ENCODE data around the gene SLC26A8. TPM values are rescaled to one million over a fixed set of nuclear protein-coding genes. Genes with fewer than 3 reads are reported as not detected.
"Not testable (repeated sequence)": the region's sequence is repeated elsewhere in the genome, so short reads cannot be mapped to it uniquely, and the experiment has no call there.

SLC26A8 gene
- total RNA-seq, 1 experiment from 2014 or later, result not detected

DNA sequence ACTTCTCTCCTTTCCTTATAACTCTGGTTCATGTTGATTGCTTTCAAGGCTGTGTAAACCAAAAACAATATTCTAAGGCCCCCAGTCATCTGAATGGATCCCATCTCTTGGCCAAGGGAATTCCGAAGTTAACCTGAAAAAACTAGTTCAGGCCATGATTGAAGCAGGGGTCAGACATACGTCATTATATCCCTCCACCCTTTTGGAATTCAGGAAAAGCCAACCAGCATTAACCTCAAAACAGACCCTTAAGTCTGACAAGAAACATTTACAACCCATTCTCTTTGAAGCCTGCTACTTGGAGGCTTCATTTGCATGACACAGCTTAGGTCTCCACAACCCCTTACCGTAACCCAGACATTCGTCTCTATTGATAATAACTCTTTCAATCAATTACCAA lies 39.7 kb downstream of the SLC26A8 start:
- no peak overlapping the region for H3K4me3 ChIP-seq
- no peaks in the 10 kb centered on the region for H3F3A ChIP-seq (ENCODE audit: insufficient read depth, low read depth)
- H3K79me2 ChIP-seq (ENCODE audit: low read depth), result no peaks in the 10 kb centered on the region
- BruUV-seq (replicated peaks), result no TSS peak
- no peaks in the 10 kb centered on the region for H3K9me2 ChIP-seq (ENCODE audit: insufficient read depth)
- H3K4me1 ChIP-seq (replicated peaks; ENCODE audit: insufficient read depth), result no peaks in the 10 kb centered on the region
- no peak for TF ChIP-seq EZH2 (IDR thresholded peaks at IDR 0.05; ENCODE audit: low read depth)
- TF ChIP-seq, protein P1, sequence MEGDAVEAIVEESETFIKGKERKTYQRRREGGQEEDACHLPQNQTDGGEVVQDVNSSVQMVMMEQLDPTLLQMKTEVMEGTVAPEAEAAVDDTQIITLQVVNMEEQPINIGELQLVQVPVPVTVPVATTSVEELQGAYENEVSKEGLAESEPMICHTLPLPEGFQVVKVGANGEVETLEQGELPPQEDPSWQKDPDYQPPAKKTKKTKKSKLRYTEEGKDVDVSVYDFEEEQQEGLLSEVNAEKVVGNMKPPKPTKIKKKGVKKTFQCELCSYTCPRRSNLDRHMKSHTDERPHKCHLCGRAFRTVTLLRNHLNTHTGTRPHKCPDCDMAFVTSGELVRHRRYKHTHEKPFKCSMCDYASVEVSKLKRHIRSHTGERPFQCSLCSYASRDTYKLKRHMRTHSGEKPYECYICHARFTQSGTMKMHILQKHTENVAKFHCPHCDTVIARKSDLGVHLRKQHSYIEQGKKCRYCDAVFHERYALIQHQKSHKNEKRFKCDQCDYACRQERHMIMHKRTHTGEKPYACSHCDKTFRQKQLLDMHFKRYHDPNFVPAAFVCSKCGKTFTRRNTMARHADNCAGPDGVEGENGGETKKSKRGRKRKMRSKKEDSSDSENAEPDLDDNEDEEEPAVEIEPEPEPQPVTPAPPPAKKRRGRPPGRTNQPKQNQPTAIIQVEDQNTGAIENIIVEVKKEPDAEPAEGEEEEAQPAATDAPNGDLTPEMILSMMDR (conservative IDR thresholded peaks at IDR 0.05), result no peak
- no peak overlapping the region for H2AFZ ChIP-seq
- CTCF ChIA-PET, result no interaction called here
- no peaks in the 10 kb centered on the region for H3K36me3 ChIP-seq (ENCODE audit: low read depth)
- intact Hi-C loops (cut with micrococcal nuclease; ENCODE audit: unreplicated experiment), result no loop called here
- no peaks in the 10 kb centered on the region for H4K20me1 ChIP-seq (ENCODE audit: insufficient read depth)
- H3K9me3 ChIP-seq (ENCODE audit: insufficient read depth, low read depth), result no peaks in the 10 kb centered on the region
- no peak overlapping the region for H3K4me2 ChIP-seq
- no peak for DNase-seq
- H3K27me3 ChIP-seq (ENCODE audit: insufficient read depth, low read depth), result no peaks in the 10 kb centered on the region
- H3K27ac ChIP-seq, result no peak overlapping the region
- POLR2A ChIA-PET (ENCODE audit: unreplicated experiment), result no interaction called here

DNA sequence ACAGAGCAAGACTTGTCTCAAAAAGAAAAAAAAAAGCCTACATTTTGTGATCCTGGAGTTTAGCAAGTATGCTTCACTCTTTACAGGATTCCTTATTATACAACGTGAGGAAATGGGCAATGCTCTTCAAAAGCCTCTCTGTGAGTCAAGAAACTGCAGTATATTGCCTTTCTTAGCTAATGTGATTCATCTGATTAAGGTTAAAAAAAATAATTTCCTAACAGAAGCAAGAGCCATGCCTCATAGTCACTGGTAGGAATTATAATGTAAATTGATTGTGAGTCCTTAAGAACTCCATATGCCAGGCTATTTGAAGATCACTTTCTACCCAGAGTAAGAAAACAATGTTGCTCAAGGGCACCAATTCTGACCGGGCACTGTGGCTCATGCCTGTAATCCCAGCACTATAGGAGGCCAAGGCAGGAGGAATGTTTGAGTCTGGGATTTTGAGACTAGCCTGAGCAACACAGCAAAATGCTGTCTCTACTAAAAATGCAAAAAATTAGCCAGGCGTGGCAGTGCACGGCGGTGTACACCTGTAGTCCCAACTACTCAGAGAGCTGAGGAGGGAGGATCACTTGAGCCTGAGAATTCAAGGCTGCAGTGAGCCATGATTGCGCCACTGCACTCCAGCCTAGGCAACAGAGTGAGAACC lies 43.3 kb downstream of the SLC26A8 start:
- POLR2A ChIA-PET (ENCODE audit: unreplicated experiment), result no interaction called here

DNA sequence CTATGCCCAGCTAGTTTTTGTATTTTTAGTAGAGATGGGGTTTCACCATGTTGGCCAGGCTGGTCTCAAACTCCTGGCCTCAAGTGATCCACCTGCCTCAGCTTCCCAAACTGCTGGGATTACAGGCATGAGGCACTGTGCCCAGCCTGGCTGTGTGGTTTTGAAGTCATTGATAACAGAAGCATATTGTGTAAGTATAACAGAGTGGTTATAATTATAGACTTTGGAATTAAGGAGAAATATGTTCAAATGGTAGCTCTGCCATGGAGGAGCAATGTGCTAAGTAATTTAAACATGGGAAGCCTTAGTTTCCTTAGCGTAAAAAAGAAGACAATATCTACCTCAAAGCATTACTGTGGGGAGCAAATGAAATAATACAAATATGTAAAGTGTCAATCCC lies 44.3 kb downstream of the SLC26A8 start:
- H3K79me2 ChIP-seq (ENCODE audit: low read depth); H3K27ac ChIP-seq; intact Hi-C loops (cut with micrococcal nuclease; ENCODE audit: unreplicated experiment); DNase-seq; H3K4me2 ChIP-seq; H3K27me3 ChIP-seq (ENCODE audit: insufficient read depth, low read depth); H4K20me1 ChIP-seq (ENCODE audit: insufficient read depth); H2AFZ ChIP-seq; H3K4me1 ChIP-seq (replicated peaks; ENCODE audit: insufficient read depth); BruUV-seq (replicated peaks); H3K4me3 ChIP-seq; H3F3A ChIP-seq (ENCODE audit: insufficient read depth, low read depth); H3K9me2 ChIP-seq (ENCODE audit: insufficient read depth); CTCF ChIA-PET; H3K9me3 ChIP-seq (ENCODE audit: insufficient read depth, low read depth); H3K36me3 ChIP-seq (ENCODE audit: low read depth): not testable (repeated sequence)
- POLR2A ChIA-PET (ENCODE audit: unreplicated experiment), result interaction anchor here (0.6 kb wide), 1 partner anchor 39 kb away, joined by 3 read pairs; no protein-coding TSS in a partner anchor

More for the DNA sequence above, 43.3 kb downstream of the SLC26A8 start:
- Histone ChIP-seq H3K4me3 (no peak overlapping the region), H3F3A (ENCODE audit: insufficient read depth, low read depth) (no peaks in the 10 kb centered on the region), H3K9me2 (ENCODE audit: insufficient read depth) (no peaks in the 10 kb centered on the region), H3K4me2 (no peak overlapping the region), H3K27me3 (ENCODE audit: insufficient read depth, low read depth) (no peaks in the 10 kb centered on the region), H4K20me1 (ENCODE audit: insufficient read depth) (no peaks in the 10 kb centered on the region), H3K36me3 (ENCODE audit: low read depth) (no peaks in the 10 kb centered on the region), H2AFZ (no peak overlapping the region), H3K79me2 (ENCODE audit: low read depth) (no peaks in the 10 kb centered on the region), H3K27ac (no peak overlapping the region), H3K9me3 (ENCODE audit: insufficient read depth, low read depth) (no peaks in the 10 kb centered on the region), H3K4me1 (replicated peaks; ENCODE audit: insufficient read depth) (no peaks in the 10 kb centered on the region)
- BruUV-seq (replicated peaks), result no TSS peak
- CTCF ChIA-PET, result no interaction called here
- TF ChIP-seq, protein P1 (conservative IDR thresholded peaks at IDR 0.05), result no peak
- TF ChIP-seq EZH2 (IDR thresholded peaks at IDR 0.05; ENCODE audit: low read depth), result no peak
- intact Hi-C loops (cut with micrococcal nuclease; ENCODE audit: unreplicated experiment), result no loop called here
- DNase-seq, result no peak

DNA sequence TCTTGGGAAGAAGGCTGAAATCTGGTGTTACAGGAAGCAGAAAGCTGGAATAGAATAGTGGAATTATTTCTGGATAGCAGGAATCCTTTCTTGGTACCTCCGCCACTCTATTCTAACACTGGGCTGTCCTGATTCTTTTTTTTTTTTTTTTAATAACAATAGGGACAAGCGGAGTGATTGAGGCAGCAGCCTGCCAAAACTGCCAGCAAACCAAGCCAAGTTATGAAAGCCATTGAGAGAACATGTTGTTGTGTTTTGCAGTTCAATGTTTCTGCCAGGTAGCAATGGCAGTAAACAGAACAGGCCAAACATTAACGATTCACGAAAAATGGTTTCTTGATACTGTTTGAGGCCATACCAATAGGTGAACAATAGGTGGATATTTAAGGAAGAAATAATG lies 47.1 kb downstream of the SLC26A8 start:
- Histone ChIP-seq H4K20me1 (ENCODE audit: insufficient read depth) (no peaks in the 10 kb centered on the region), H3K79me2 (ENCODE audit: low read depth) (no peaks in the 10 kb centered on the region), H3K9me3 (ENCODE audit: insufficient read depth, low read depth) (no peaks in the 10 kb centered on the region), H3F3A (ENCODE audit: insufficient read depth, low read depth) (peaks cover 18% of the 10 kb centered on the region), H3K27ac (no peak overlapping the region), H3K4me3 (no peak overlapping the region), H3K36me3 (ENCODE audit: low read depth) (no peaks in the 10 kb centered on the region), H3K4me1 (replicated peaks; ENCODE audit: insufficient read depth) (peaks cover 24% of the 10 kb centered on the region), H2AFZ (peak overlapping the region; percentile 62; the same call in 1 of the 2 replicates), H3K9me2 (ENCODE audit: insufficient read depth) (no peaks in the 10 kb centered on the region), H3K4me2 (no peak overlapping the region), H3K27me3 (ENCODE audit: insufficient read depth, low read depth) (no peaks in the 10 kb centered on the region)
- POLR2A ChIA-PET (ENCODE audit: unreplicated experiment), result no interaction called here
- intact Hi-C loops (cut with micrococcal nuclease; ENCODE audit: unreplicated experiment), result no loop called here
- CTCF ChIA-PET, result no interaction called here
- DNase-seq, result no peak
- BruUV-seq (replicated peaks), result no TSS peak
- no peak for TF ChIP-seq EZH2 (IDR thresholded peaks at IDR 0.05; ENCODE audit: low read depth)
- TF ChIP-seq, protein P1 (conservative IDR thresholded peaks at IDR 0.05), result no peak
